SK-N-MC (cell line): ENCODE data around the gene GPS1.

Source experiments
- EZH2 ChIP-seq: fragments of 200-600 bp; sonication (generic); IDR thresholded peaks from one replicate; pipeline ENCODE4 v1.6.1; 2017; ENCODE audit warnings: antibody characterized with exemption
- FOXP2 ChIP-seq: optimal IDR thresholded peaks from 2 replicates; pipeline ENCODE3; 2011; ENCODE audit warnings: mild to moderate bottlenecking, moderate library complexity; ENCODE audit not compliant: insufficient read depth; ENCODE audit errors: extremely low read length, control extremely low read depth
- POLR2AphosphoS5 ChIP-seq: IDR thresholded peaks from 2 replicates; pipeline ENCODE4 v1.6.1; 2012; ENCODE audit warnings: mild to moderate bottlenecking, low read depth, low read length, borderline replicate concordance

GRCh38 chr17:82011617-82012187, 40.0 kb upstream of the GPS1 start:
- no peak for TF ChIP-seq EZH2
- TF ChIP-seq POLR2AphosphoS5: no peak
- no peak for TF ChIP-seq FOXP2
